GM12878 (cell line): Measurements from ENCODE around the gene GLRX5. TPM values are rescaled to one million over a fixed set of nuclear protein-coding genes. Genes with fewer than 3 reads are reported as not detected.

ENCODE experiments used
- ATAC-seq: fragments of 200-7000 bp; cut with Tn5 transposase; 3 replicates; pipeline ENCODE4 v1.9.1; 2020; ENCODE audit warnings: mild to moderate bottlenecking, moderate library complexity
- BruUV-seq: library from RNA; stranded (reverse); fragments of 400-500 nt; replicated peaks from 2 replicates; lab custom pipeline; 2021; lab: Mats Ljungman, UMichigan
- CTCF ChIA-PET: fragments of 300-600 bp; sonication (Branson Sonifier 250); formaldehyde crosslinking; extraction: SDS; loops from one replicate; lab custom pipeline; 2021; ENCODE audit warnings: inconsistent platforms; lab: Yijun Ruan, JAX
- POLR2A ChIA-PET: fragments of 350-600 bp; formaldehyde crosslinking; extraction: SDS; loops from one replicate; lab custom pipeline; 2021; ENCODE audit warnings: inconsistent platforms; lab: Charles Lee
- RAD21 ChIA-PET: fragments of 300-600 bp; sonication (Branson Sonifier 250); formaldehyde crosslinking; loops from one replicate; lab custom pipeline; 2023; ENCODE audit warnings: antibody characterized with exemption; ENCODE audit not compliant: unreplicated experiment; lab: Charles Lee
- SMC1A ChIA-PET: fragments of 300-600 bp; sonication (Branson Sonifier 250); formaldehyde crosslinking; loops from one replicate; lab custom pipeline; 2023; ENCODE audit not compliant: unreplicated experiment, uncharacterized antibody; lab: Charles Lee
- DNase-seq: peaks from one replicate; pipeline ENCODE4 v3.0.0-alpha.2; 2011; ENCODE audit warnings: low read depth, low spot score
- FAIRE-seq: peaks from 3 replicates; lab custom pipeline; 2011; peaks lifted over from hg19 to GRCh38; lab: Jason Lieb, UNC
- H2AFZ ChIP-seq: 2 replicates; pipeline ENCODE4 v1.6.0; 2011; ENCODE audit warnings: low read depth, low read length, control low read depth; ENCODE audit not compliant: control insufficient read depth
- H3K27ac ChIP-seq: 2 replicates; pipeline ENCODE4 v1.5.1; 2011; ENCODE audit warnings: control low read depth; ENCODE audit not compliant: control insufficient read depth, insufficient read depth
- H3K27me3 ChIP-seq, 2 experiments: replicated peaks in 1 of 2; 2 replicates each; pipeline versions ENCODE4 v1.6.0 to v1.6.1; 2011; ENCODE audit warnings: low read length in 1 of 2; ENCODE audit not compliant: control insufficient read depth in 2 of 2, insufficient read depth in 2 of 2
- H3K36me3 ChIP-seq, 2 experiments: 2 replicates each; pipeline ENCODE4 v1.5.1; 2011; ENCODE audit warnings: low read length in 1 of 2; ENCODE audit not compliant: control insufficient read depth in 2 of 2, insufficient read depth in 2 of 2
- H3K4me1 ChIP-seq: 2 replicates; pipeline ENCODE4 v1.6.1; 2011; ENCODE audit warnings: mild to moderate bottlenecking, low read length, moderate library complexity, mixed read lengths; ENCODE audit not compliant: control insufficient read depth, insufficient read depth
- H3K4me2 ChIP-seq: 2 replicates; pipeline ENCODE4 v1.6.0; 2011; ENCODE audit warnings: control low read depth; ENCODE audit not compliant: control insufficient read depth, insufficient read depth
- H3K4me3 ChIP-seq: fragments of 200-600 bp; sonication (generic); 2 replicates; pipeline ENCODE4 v1.5.1; 2016
- H3K79me2 ChIP-seq: 2 replicates; pipeline ENCODE4 v1.6.0; 2011; ENCODE audit warnings: low read length; ENCODE audit not compliant: control insufficient read depth, insufficient read depth
- H3K9ac ChIP-seq: 2 replicates; pipeline ENCODE4 v1.8.0; 2011; ENCODE audit warnings: low read length, control low read depth, mixed read lengths; ENCODE audit not compliant: control insufficient read depth, insufficient read depth
- H3K9me3 ChIP-seq: replicated peaks from 3 replicates; pipeline ENCODE4 v1.5.1; 2011; ENCODE audit warnings: mild to moderate bottlenecking, low read length; ENCODE audit not compliant: control insufficient read depth, insufficient read depth
- H4K20me1 ChIP-seq: 2 replicates; pipeline ENCODE4 v1.6.0; 2011; ENCODE audit not compliant: control insufficient read depth, insufficient read depth
- IRF4 ChIP-seq: IDR thresholded peaks from 2 replicates; pipeline ENCODE4 v1.6.1; 2011; ENCODE audit warnings: low read depth, low read length
- KLF5 ChIP-seq: fragments of 450-650 bp; IDR thresholded peaks from 2 replicates; pipeline ENCODE4 v1.6.1; 2014; ENCODE audit warnings: mild to moderate bottlenecking; ENCODE audit not compliant: partially characterized antibody
- PAX8 ChIP-seq: fragments of 450-650 bp; IDR thresholded peaks from 2 replicates; pipeline ENCODE4 v1.6.1; 2017; ENCODE audit warnings: mild to moderate bottlenecking, moderate library complexity
- SMC3 ChIP-seq: IDR thresholded peaks from 2 replicates; pipeline ENCODE4 v1.6.1; 2011; ENCODE audit warnings: low read length, improper control_type of control experiment, borderline replicate concordance
- TCF3 ChIP-seq: IDR thresholded peaks from 2 replicates; pipeline ENCODE4 v1.6.1; 2012; ENCODE audit warnings: low read depth, mild to moderate bottlenecking, low read length, borderline replicate concordance; ENCODE audit not compliant: insufficient read depth
- WGBS: methylation state at CpG from one replicate; pipeline ENCODE4 v1.1.6; 2016; ENCODE audit warnings: low lambda C conversion rate; ENCODE audit not compliant: insufficient replicate concordance, insufficient coverage; ENCODE audit errors: missing lambda C conversion rate; 5-methylcytosine and 5-hydroxymethylcytosine counted together
- in situ Hi-C: fragments of 300-500 bp; cut with MboI; formaldehyde crosslinking; loops from 9 replicates; pipeline ENCODE4 v1.14.3; 2018; ENCODE audit warnings: mixed read lengths
- intact Hi-C: fragments of 100-400 bp; cut with micrococcal nuclease; formaldehyde crosslinking; loops from one replicate; pipeline ENCODE4 v1.14.2; 2022; ENCODE audit not compliant: unreplicated experiment
- polyA plus RNA-seq, 11 experiments: library from polyadenylated mRNA; depleted of rRNA in 4 of 11; unstranded in 6 of 11; stranded (reverse) in 5 of 11; fragments of >200 nt; fragmentation: Nextera tagmentation in 4 of 11; fragmentation: Illumina TruSeq in 1 of 11; extraction: Ambion mirVana in 4 of 11; extraction: Trizol in 1 of 11; gene quantifications; 1 replicate in 1 of 11; 2 replicates in 10 of 11; pipeline versions ENCODE4 v1.2.1 to v1.2.3, GENCODE V29; 2011 to 2016; ENCODE audit warnings: inconsistent platforms in 2 of 11, missing spikeins in 2 of 11, low read depth in 1 of 11
- total RNA-seq, 4 experiments: library from RNA; depleted of rRNA in 3 of 4; stranded (reverse); fragments of >200 nt in 3 of 4; fragmentation: Illumina TruSeq in 1 of 4; extraction: Trizol in 1 of 4; gene quantifications; 2 replicates each; pipeline versions ENCODE4 v1.2.1 to v1.2.3, GENCODE V29; 2013 to 2021
- TF ChIP-seq, protein P1 (sequence below): IDR thresholded peaks from 2 replicates; pipeline ENCODE4 v1.6.1; 2012; ENCODE audit warnings: low read depth, low read length, improper control_type of control experiment
- TF ChIP-seq, protein P2 (sequence below): fragments of 450-650 bp; IDR thresholded peaks from 2 replicates; pipeline ENCODE4 v1.6.1; 2017; ENCODE audit warnings: mild to moderate bottlenecking, moderate library complexity
- TF ChIP-seq, protein P3 (sequence below): IDR thresholded peaks from 2 replicates; pipeline ENCODE4 v1.6.1; 2012; ENCODE audit warnings: mild to moderate bottlenecking, low read depth, low read length
- TF ChIP-seq, protein P4 (sequence below): fragments of 450-650 bp; conservative IDR thresholded peaks from 2 replicates; pipeline ENCODE4 v1.6.1; 2017; ENCODE audit warnings: mild to moderate bottlenecking, moderate library complexity
- TF ChIP-seq, protein P5 (sequence below): IDR thresholded peaks from 2 replicates; pipeline ENCODE4 v1.6.1; 2011; ENCODE audit warnings: borderline replicate concordance, low read depth, mild to moderate bottlenecking, moderate library complexity, mixed read lengths, low read length; ENCODE audit not compliant: insufficient read depth; ENCODE audit errors: extremely low read length

GLRX5 gene
- total and polyA plus RNA-seq, 10 of the 15 experiments (the other 5 are each of a cell fraction or from before 2014, with no cell fraction given): 12.8 to 139 (median 55.4) TPM

DNA sequence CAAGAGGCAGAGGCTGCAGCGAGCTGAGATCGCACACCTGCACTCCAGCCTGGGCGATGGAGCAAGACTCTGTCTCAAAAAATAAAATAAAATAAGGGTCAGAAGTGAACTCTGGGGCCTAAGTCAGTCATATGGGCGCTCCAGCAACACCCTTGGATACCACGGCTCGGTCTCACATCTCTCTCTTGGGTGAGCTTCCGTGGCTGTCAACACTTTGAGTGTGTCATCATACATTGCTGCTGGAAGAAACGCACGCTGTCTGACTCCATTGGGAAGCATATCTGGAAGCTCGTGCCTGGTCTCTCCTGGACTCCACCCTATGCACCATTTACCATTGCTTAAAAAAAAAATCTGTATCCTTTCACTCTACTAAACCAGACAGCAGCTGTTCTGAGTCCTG lies 20.2 kb downstream of the GLRX5 start:
- Histone ChIP-seq H2AFZ (no peak overlapping the region), H3K27me3 (no peaks in the 10 kb centered on the region), H4K20me1 (no peaks in the 10 kb centered on the region), H3K79me2 (no peaks in the 10 kb centered on the region), H3K9me3 (no peaks in the 10 kb centered on the region), H3K4me2 (no peak overlapping the region), H3K36me3 (no peaks in the 10 kb centered on the region), H3K27ac (no peak overlapping the region), H3K4me1 (peaks cover 6% of the 10 kb centered on the region; the same call in 1 of the 2 replicates), H3K9ac (no peak overlapping the region), H3K4me3 (no peak overlapping the region)
- ChIA-PET POLR2A (no interaction called here), CTCF (no interaction called here), SMC1A (interaction anchor here (1.2 kb wide), 1 partner anchor 128 kb away, joined by 3 read pairs; no protein-coding TSS in a partner anchor), RAD21 (interaction anchor here (0.9 kb wide), 1 partner anchor 37 kb away, joined by 3 read pairs; no protein-coding TSS in a partner anchor)
- intact Hi-C loops: no loop called here
- 81% methylated on average over 10 of the region's 10 CpGs for WGBS
- in situ Hi-C loops: loop anchor here (5.0 kb wide), 1 partner anchor 217 kb away; no protein-coding TSS in a partner anchor
- no peak for FAIRE-seq
- BruUV-seq: no TSS peak
- DNase-seq: no peak
- no peak for ATAC-seq
- no peak for TF ChIP-seq KLF5
- TF ChIP-seq IRF4: no peak
- TF ChIP-seq, protein P1, sequence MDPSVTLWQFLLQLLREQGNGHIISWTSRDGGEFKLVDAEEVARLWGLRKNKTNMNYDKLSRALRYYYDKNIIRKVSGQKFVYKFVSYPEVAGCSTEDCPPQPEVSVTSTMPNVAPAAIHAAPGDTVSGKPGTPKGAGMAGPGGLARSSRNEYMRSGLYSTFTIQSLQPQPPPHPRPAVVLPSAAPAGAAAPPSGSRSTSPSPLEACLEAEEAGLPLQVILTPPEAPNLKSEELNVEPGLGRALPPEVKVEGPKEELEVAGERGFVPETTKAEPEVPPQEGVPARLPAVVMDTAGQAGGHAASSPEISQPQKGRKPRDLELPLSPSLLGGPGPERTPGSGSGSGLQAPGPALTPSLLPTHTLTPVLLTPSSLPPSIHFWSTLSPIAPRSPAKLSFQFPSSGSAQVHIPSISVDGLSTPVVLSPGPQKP: no peak
- TF ChIP-seq, protein P2, sequence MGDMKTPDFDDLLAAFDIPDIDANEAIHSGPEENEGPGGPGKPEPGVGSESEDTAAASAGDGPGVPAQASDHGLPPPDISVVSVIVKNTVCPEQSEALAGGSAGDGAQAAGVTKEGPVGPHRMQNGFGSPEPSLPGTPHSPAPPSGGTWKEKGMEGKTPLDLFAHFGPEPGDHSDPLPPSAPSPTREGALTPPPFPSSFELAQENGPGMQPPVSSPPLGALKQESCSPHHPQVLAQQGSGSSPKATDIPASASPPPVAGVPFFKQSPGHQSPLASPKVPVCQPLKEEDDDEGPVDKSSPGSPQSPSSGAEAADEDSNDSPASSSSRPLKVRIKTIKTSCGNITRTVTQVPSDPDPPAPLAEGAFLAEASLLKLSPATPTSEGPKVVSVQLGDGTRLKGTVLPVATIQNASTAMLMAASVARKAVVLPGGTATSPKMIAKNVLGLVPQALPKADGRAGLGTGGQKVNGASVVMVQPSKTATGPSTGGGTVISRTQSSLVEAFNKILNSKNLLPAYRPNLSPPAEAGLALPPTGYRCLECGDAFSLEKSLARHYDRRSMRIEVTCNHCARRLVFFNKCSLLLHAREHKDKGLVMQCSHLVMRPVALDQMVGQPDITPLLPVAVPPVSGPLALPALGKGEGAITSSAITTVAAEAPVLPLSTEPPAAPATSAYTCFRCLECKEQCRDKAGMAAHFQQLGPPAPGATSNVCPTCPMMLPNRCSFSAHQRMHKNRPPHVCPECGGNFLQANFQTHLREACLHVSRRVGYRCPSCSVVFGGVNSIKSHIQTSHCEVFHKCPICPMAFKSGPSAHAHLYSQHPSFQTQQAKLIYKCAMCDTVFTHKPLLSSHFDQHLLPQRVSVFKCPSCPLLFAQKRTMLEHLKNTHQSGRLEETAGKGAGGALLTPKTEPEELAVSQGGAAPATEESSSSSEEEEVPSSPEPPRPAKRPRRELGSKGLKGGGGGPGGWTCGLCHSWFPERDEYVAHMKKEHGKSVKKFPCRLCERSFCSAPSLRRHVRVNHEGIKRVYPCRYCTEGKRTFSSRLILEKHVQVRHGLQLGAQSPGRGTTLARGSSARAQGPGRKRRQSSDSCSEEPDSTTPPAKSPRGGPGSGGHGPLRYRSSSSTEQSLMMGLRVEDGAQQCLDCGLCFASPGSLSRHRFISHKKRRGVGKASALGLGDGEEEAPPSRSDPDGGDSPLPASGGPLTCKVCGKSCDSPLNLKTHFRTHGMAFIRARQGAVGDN: no peak
- no peak for TF ChIP-seq TCF3
- TF ChIP-seq, protein P3, sequence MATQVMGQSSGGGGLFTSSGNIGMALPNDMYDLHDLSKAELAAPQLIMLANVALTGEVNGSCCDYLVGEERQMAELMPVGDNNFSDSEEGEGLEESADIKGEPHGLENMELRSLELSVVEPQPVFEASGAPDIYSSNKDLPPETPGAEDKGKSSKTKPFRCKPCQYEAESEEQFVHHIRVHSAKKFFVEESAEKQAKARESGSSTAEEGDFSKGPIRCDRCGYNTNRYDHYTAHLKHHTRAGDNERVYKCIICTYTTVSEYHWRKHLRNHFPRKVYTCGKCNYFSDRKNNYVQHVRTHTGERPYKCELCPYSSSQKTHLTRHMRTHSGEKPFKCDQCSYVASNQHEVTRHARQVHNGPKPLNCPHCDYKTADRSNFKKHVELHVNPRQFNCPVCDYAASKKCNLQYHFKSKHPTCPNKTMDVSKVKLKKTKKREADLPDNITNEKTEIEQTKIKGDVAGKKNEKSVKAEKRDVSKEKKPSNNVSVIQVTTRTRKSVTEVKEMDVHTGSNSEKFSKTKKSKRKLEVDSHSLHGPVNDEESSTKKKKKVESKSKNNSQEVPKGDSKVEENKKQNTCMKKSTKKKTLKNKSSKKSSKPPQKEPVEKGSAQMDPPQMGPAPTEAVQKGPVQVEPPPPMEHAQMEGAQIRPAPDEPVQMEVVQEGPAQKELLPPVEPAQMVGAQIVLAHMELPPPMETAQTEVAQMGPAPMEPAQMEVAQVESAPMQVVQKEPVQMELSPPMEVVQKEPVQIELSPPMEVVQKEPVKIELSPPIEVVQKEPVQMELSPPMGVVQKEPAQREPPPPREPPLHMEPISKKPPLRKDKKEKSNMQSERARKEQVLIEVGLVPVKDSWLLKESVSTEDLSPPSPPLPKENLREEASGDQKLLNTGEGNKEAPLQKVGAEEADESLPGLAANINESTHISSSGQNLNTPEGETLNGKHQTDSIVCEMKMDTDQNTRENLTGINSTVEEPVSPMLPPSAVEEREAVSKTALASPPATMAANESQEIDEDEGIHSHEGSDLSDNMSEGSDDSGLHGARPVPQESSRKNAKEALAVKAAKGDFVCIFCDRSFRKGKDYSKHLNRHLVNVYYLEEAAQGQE: no peak
- TF ChIP-seq SMC3: no peak
- no peak for TF ChIP-seq PAX8
- TF ChIP-seq, protein P4, sequence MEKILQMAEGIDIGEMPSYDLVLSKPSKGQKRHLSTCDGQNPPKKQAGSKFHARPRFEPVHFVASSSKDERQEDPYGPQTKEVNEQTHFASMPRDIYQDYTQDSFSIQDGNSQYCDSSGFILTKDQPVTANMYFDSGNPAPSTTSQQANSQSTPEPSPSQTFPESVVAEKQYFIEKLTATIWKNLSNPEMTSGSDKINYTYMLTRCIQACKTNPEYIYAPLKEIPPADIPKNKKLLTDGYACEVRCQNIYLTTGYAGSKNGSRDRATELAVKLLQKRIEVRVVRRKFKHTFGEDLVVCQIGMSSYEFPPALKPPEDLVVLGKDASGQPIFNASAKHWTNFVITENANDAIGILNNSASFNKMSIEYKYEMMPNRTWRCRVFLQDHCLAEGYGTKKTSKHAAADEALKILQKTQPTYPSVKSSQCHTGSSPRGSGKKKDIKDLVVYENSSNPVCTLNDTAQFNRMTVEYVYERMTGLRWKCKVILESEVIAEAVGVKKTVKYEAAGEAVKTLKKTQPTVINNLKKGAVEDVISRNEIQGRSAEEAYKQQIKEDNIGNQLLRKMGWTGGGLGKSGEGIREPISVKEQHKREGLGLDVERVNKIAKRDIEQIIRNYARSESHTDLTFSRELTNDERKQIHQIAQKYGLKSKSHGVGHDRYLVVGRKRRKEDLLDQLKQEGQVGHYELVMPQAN: no peak
- TF ChIP-seq, protein P5, sequence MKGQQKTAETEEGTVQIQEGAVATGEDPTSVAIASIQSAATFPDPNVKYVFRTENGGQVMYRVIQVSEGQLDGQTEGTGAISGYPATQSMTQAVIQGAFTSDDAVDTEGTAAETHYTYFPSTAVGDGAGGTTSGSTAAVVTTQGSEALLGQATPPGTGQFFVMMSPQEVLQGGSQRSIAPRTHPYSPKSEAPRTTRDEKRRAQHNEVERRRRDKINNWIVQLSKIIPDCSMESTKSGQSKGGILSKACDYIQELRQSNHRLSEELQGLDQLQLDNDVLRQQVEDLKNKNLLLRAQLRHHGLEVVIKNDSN: no peak
